GM21381 (cell line): ENCODE results near the gene ANAPC10.

Experiments used
- ATAC-seq: cut with Tn5 transposase; IDR thresholded peaks from one replicate; pipeline ENCODE4 v1.9.1; 2021; ENCODE audit warnings: mild to moderate bottlenecking, moderate library complexity; ENCODE audit not compliant: unreplicated experiment

The ANAPC10 gene

DNA sequence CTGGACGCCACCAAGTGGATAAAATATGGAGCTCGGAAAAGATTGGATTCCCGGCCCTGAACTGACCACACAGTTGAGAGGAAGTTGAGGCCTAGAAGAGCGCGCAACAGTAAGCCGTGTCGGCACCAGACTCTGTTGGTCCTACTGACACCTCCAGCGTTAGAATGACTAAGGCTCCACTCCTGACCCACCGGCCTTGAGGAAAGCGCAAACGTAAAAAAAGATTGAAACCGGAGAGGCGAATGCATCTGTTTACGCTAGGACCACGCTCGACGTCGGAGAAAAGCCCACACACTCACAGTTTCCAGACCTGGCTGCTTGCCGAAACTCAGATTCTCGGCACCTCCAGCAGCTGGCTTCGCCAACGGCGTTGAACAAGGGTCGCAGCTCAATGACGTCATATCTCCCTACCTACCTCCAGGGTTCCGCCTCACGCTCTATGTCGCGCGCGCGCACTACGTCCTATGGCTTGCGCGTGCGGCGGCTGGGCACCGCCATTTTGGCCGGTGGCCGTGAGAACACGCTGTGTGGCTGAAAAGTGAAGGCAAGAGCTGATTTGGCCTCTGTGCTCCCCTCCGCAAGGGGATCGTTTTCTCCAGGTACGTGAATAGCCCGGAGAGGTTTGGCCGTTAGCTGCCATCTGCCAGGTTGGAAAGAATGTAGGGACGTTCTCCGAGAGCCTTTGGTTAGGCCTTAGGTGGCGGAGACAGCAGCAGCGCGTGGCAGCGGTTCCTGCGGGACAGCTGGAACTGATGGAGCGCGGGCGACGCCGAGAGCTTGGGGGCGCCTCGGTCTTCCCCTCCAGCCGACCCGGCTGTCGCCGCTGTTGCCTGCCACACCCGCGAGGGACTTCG is at the start of gene ANAPC10, which contains the start of gene ABCE1:
TSS of gene ANAPC10 (minus strand) at position 376 of the 854 bp plus-strand sequence. CDS start 2,097 bp downstream, outside the sequence.
TSS of gene ABCE1 (plus strand) at position 491 of the 854 bp plus-strand sequence. CDS start 6,102 bp downstream, outside the sequence.
- peak; percentile 83 for ATAC-seq

DNA sequence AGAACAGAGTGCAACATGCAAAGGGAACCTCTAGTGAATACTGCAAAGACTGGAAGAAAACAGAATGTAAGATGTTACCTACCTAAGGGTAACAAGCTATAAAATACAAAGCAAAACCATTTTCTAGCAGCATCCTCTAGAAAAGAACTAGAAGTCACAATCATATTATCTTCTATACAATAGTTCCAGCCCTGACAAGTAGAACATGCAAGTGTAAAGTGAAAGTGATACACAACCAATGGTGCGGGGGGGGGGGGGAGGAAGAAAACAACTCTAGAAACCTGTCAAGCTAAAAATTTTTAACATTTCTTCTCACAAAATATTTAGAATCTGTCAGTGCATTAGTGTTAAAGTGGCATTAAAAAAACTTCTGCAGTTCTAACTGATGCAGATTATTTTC is 38.2 kb upstream of the ANAPC10 start:
- ATAC-seq = peak; percentile 37

GRCh38 chr4:145132511-145133098 is 34.6 kb upstream of the ANAPC10 start:
- peak; percentile 71 for ATAC-seq

GRCh38 chr4:145131848-145132247 is 33.9 kb upstream of the ANAPC10 start:
- ATAC-seq = no peak

DNA sequence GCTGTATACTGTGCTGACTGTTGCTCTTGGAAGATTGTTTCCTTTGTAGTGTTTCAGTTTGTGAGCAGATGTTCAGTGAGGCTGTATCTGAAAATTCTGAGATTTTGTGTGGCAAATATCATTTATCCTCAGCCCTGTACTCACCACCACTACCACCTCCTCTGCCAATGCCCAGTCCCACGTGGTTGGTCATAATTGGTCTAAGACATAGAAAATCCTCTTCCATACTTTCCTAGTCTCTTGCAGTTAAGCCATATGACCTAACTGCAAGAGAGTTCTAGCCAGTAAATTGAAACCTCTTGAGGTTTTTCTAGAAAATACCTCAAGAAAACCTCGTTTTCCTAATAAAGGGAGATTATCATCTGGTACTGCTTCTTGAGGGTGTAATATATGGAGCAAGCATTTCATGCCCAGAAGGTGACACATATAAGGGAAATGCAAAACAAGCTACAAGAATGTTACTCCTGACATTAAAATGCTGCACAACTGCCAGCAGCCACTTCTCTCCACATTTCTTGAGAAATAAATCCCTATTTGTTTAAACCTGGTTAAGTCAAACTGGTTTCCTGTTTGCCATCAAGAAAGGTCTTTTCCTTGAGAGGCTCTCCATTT is 32.9 kb upstream of the ANAPC10 start:
- ATAC-seq = no peak

- ATAC-seq = no peak
These were observed 32.1 kb upstream of the ANAPC10 start for GRCh38 chr4:145130130-145130529.

- ATAC-seq = no peak
These were observed 27.4 kb upstream of the ANAPC10 start for GRCh38 chr4:145125396-145125795.

DNA sequence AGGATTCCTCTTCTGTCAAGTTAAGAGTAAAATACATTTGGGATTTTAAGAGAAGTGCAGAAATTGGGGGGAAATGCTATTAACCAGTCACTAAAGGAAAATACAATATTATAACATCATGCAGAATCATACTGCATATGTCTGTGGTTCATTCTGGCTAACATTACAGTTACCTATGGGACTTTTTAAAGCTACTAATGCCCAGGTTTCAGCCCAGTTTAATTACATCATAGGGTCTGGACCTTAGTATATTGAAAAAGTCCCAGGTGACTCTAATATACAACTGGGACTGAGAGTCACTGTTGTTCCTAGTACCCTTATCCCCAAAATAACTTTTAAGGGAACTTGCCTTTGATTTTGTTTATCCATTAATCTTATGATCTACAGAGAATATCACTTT is 10.1 kb upstream of the ANAPC10 start:
- no peak for ATAC-seq

DNA sequence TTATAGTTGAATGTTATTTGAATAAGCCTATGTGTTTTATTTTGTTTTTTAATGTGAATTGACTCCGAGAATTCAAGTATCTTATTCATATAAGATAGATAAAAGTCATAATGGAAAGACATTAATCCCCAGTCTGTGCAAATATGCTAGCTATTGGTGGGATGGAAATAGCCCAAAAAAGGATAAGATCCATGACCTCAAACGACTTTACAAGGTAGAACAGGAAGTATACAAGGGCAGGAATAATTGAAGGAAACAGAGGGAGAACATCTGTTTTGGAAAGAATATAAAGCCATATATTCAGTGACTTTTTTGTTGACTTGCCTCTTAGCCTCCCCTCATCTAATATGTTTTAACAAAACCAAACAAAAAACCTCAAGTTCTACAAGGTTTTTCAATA is 9.1 kb upstream of the ANAPC10 start:
- no peak for ATAC-seq

- ATAC-seq = no peak
These were observed 5.5 kb upstream of the ANAPC10 start for GRCh38 chr4:145103496-145103895.

- ATAC-seq = no peak
These were observed 4.6 kb upstream of the ANAPC10 start for GRCh38 chr4:145102619-145103018.

- no peak for ATAC-seq
These were observed 3.1 kb upstream of the ANAPC10 start for GRCh38 chr4:145101091-145101490.

- no peak for ATAC-seq
These were observed 1.7 kb upstream of the ANAPC10 start for GRCh38 chr4:145099653-145100052.

GRCh38 chr4:145098675-145099037 is 660 bp upstream of the ANAPC10 start:
- peak; percentile 7 for ATAC-seq

DNA sequence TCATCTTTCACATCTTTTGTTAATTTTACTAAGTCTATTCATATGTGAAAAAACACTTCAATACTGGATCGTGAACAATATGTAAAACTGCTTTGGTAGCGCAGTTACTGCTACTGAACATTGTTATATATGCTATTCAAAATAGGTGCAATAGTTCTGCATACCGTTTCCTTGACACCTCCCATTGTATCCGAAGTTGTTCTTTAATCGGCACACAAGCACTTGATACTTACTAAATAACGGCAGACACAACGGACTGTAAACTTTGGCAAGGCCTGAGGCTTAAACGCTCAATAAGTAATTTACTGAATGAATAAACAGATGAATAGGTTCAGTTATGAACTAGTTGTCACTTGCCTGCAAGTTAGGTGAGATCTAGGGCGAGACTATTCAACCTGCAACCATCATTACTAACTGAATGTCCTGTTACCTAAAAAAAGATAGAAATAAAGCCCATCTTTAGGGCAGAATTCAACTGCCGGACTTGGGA is 620 bp downstream of the ANAPC10 start:
- no peak for ATAC-seq

DNA sequence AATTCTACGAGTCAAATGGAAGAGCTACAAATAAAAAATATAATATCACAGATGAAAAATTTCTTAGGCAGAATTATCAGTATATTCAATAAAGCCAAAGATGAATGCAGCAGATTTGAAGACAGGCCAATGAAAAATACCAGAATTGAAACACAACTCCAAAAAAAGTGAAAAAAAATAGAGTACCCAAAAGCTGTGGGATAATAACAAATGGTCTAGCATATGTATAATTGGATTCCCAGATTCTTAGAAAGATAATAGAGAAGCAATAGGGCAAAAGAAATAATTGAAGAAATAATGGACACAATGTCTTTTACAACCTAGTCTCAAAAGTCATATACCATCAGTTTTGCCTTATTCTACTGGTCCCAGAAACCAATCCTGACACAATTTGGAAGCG is 4.4 kb downstream of the ANAPC10 start:
- no peak for ATAC-seq

- no peak for ATAC-seq
These were observed 7.6 kb downstream of the ANAPC10 start for GRCh38 chr4:145090380-145090779.

GRCh38 chr4:145083891-145084605 is 13.9 kb downstream of the ANAPC10 start:
- no peak for ATAC-seq

- no peak for ATAC-seq
These were observed 16.2 kb downstream of the ANAPC10 start for GRCh38 chr4:145081756-145082155.

DNA sequence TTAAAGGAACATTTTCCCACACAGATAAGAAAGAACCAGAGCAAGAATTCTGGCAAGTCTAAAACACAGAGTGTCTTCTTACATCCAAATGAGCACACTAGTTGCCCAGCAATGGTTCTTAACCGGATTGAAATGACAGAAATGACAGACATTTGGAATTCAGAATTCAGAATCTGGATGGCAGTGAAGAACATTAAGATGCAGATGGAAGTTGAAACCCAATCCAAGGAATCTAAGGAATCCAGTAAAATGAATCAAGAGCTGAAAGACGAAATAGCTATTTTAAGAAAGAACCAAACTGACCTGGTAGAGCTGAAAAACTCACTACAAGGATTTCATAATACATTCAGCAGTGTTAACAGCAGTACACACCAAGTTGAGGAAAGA is 21.5 kb downstream of the ANAPC10 start:
- no peak for ATAC-seq
